GM23248 (cell line): ENCODE measurements around the gene TPD52L2. TPM values are rescaled to one million over a fixed set of nuclear protein-coding genes. Genes with fewer than 3 reads are reported as not detected.

ENCODE experiments used
- DNase-seq: peaks from one replicate; pipeline ENCODE4 v3.0.0-alpha.2; 2015
- H2AFZ ChIP-seq: fragments of 200-600 bp; sonication (generic); 2 replicates; pipeline ENCODE4 v1.6.1; 2016; ENCODE audit warnings: antibody characterized with exemption
- H3F3A ChIP-seq: fragments of 200-600 bp; sonication (generic); 2 replicates; pipeline ENCODE4 v1.6.1; 2016; ENCODE audit warnings: mild to moderate bottlenecking, antibody characterized with exemption, mixed run types; ENCODE audit not compliant: insufficient read depth
- H3K27ac ChIP-seq: fragments of 200-600 bp; sonication (generic); 2 replicates; pipeline ENCODE4 v1.5.1; 2016; ENCODE audit warnings: mild to moderate bottlenecking
- H3K27me3 ChIP-seq: fragments of 200-600 bp; sonication (generic); replicated peaks from 2 replicates; pipeline ENCODE4 v1.6.1; 2016; ENCODE audit warnings: mild to moderate bottlenecking; ENCODE audit not compliant: insufficient read depth
- H3K36me3 ChIP-seq: fragments of 200-600 bp; sonication (generic); 2 replicates; pipeline ENCODE4 v1.6.1; 2016; ENCODE audit warnings: low read depth, mild to moderate bottlenecking
- H3K4me1 ChIP-seq: fragments of 200-600 bp; sonication (generic); 2 replicates; pipeline ENCODE4 v1.6.1; 2016; ENCODE audit warnings: mild to moderate bottlenecking; ENCODE audit not compliant: insufficient read depth
- H3K4me2 ChIP-seq: fragments of 200-600 bp; sonication (generic); one replicate; pipeline ENCODE4 v1.6.1; 2016; ENCODE audit warnings: mild to moderate bottlenecking; ENCODE audit not compliant: unreplicated experiment
- H3K4me3 ChIP-seq: fragments of 200-600 bp; sonication (generic); 2 replicates; pipeline ENCODE4 v1.5.1; 2016; ENCODE audit warnings: mild to moderate bottlenecking
- H3K79me2 ChIP-seq: fragments of 200-600 bp; sonication (generic); 2 replicates; pipeline ENCODE4 v1.6.1; 2016; ENCODE audit warnings: mild to moderate bottlenecking; ENCODE audit not compliant: insufficient read depth
- H3K9ac ChIP-seq: fragments of 200-600 bp; sonication (generic); 2 replicates; pipeline ENCODE4 v1.6.1; 2016; ENCODE audit warnings: mild to moderate bottlenecking
- H3K9me2 ChIP-seq: fragments of 200-600 bp; sonication (generic); 2 replicates; pipeline ENCODE4 v1.6.1; 2016; ENCODE audit warnings: mixed run types, mild to moderate bottlenecking, moderate library complexity; ENCODE audit not compliant: insufficient read depth
- H3K9me3 ChIP-seq: fragments of 200-600 bp; sonication (generic); one replicate; pipeline ENCODE4 v1.6.1; 2017; ENCODE audit warnings: low read depth
- H4K20me1 ChIP-seq: fragments of 200-600 bp; sonication (generic); 2 replicates; pipeline ENCODE4 v1.6.0; 2016; ENCODE audit not compliant: insufficient read depth
- EZH2 ChIP-seq: fragments of 200-600 bp; sonication (generic); IDR thresholded peaks from 2 replicates; pipeline ENCODE4 v1.6.1; 2018; ENCODE audit warnings: antibody characterized with exemption, mild to moderate bottlenecking; ENCODE audit not compliant: insufficient read depth, poor library complexity, severe bottlenecking
- EZH2phosphoT487 ChIP-seq: fragments of 200-600 bp; sonication (generic); IDR thresholded peaks from 2 replicates; pipeline ENCODE4 v1.6.1; 2018; ENCODE audit warnings: antibody characterized with exemption, moderate library complexity, mild to moderate bottlenecking, low read depth; ENCODE audit not compliant: insufficient read depth
- WGBS, 2 experiments: methylation state at CpG; one replicate each; pipeline ENCODE4 v1.1.6; 2015 to 2017; ENCODE audit warnings: low lambda C conversion rate in 2 of 2, low coverage in 1 of 2; ENCODE audit errors: missing lambda C conversion rate in 2 of 2; 5-methylcytosine and 5-hydroxymethylcytosine counted together
- in situ Hi-C: fragments of 300-500 bp; cut with MboI; formaldehyde crosslinking; loops from 2 replicates; pipeline ENCODE4 v1.15.0; 2020
- polyA plus RNA-seq: library from polyadenylated mRNA; unstranded; fragments of >200 nt; fragmentation: Nextera tagmentation; extraction: Ambion mirVana; gene quantifications from 2 replicates; pipeline ENCODE4 v1.2.1, GENCODE V29; 2016
- total RNA-seq: library from RNA; depleted of rRNA; stranded (reverse); fragments of >200 nt; shearing (Covaris generic); gene quantifications from 2 replicates; pipeline ENCODE4 v1.2.3, GENCODE V29; 2014

Gene TPD52L2
- total and polyA plus RNA-seq, 2 experiments from 2014 or later: 214 to 220 TPM

- H3K4me1 ChIP-seq: no peaks in the 10 kb centered on the region
- no peak overlapping the region for H3K4me2 ChIP-seq
- WGBS, 2 experiments: 79 to 90% methylated on average over 4 to 6 of the region's 6 CpGs
- H3K9me2 ChIP-seq: no peaks in the 10 kb centered on the region
- no peak for DNase-seq
- no peaks in the 10 kb centered on the region for H4K20me1 ChIP-seq
- peaks cover 90% of the 10 kb centered on the region for H3K79me2 ChIP-seq
- no peak overlapping the region for H2AFZ ChIP-seq
- no peak overlapping the region for H3K9ac ChIP-seq
- no peaks in the 10 kb centered on the region; the same call in 1 of the 2 replicates for H3K36me3 ChIP-seq
- H3K4me3 ChIP-seq: no peak overlapping the region
- TF ChIP-seq EZH2phosphoT487 (no peak), EZH2 (no peak)
- in situ Hi-C loops: no loop called here
- H3F3A ChIP-seq: no peaks in the 10 kb centered on the region
- H3K9me3 ChIP-seq: no peaks in the 10 kb centered on the region
- no peaks in the 10 kb centered on the region for H3K27me3 ChIP-seq
- H3K27ac ChIP-seq: no peak overlapping the region
These were observed 18.1 kb downstream of the TPD52L2 start for GRCh38 chr20:63883201-63883593.

DNA sequence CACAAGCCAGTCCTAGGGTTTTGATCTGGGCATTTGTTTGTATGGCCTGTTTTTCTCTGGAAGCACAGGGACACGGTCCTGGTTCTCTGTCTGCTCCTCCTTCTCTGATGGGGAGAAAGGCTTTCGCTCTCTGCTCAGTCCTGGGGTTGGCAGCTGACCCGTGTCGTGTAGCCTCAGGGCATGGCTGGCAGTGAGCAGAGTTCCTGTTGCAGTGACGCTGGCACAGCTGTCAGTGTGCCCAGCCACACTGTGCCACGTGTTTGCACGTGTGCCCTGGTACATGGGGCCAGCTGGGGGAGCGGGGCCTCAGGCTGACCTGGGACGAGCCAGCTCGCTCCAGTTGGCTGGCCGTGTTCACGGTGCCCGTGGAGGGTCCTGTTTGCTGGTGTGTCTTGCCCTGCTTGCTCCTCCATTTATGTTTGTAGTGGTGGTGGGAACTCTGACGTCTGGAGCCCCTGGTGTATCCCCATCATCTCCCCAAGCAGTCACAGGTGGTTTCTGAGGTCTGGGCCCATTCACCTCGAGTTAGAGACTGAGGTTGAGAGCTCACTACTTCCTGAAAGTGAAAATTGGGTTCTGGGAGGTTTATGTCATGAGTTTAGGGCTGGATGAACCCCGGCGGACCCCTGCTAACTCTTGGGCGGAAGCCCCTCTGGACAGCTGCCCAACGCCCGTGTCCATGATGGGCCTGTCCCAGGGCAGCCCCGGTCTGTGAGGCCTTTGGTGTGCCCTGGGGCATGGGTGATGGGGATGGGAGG lies 19.6 kb downstream of the TPD52L2 start:
- no peaks in the 10 kb centered on the region for H3K9me2 ChIP-seq
- DNase-seq: no peak
- no peak overlapping the region for H3K4me3 ChIP-seq
- H3K4me1 ChIP-seq: peaks cover under 1% of the 10 kb centered on the region; the same call in 1 of the 2 replicates
- 67 to 74% methylated on average over 20 to 21 of the region's 21 CpGs for WGBS, 2 experiments
- no peaks in the 10 kb centered on the region for H3K9me3 ChIP-seq
- no peaks in the 10 kb centered on the region for H3K27me3 ChIP-seq
- no peaks in the 10 kb centered on the region for H4K20me1 ChIP-seq
- in situ Hi-C loops: no loop called here
- H3F3A ChIP-seq: 0 out of 2 replicates have a peak, but pooled peaks cover 10% of the 10 kb centered on the region
- no peak overlapping the region for H3K4me2 ChIP-seq
- H3K27ac ChIP-seq: no peak overlapping the region
- peaks cover 10% of the 10 kb centered on the region; the same call in 1 of the 2 replicates for H3K36me3 ChIP-seq
- H3K9ac ChIP-seq: no peak overlapping the region
- H3K79me2 ChIP-seq: peaks cover 91% of the 10 kb centered on the region
- TF ChIP-seq EZH2 (no peak), EZH2phosphoT487 (no peak)
- H2AFZ ChIP-seq: no peak overlapping the region

DNA sequence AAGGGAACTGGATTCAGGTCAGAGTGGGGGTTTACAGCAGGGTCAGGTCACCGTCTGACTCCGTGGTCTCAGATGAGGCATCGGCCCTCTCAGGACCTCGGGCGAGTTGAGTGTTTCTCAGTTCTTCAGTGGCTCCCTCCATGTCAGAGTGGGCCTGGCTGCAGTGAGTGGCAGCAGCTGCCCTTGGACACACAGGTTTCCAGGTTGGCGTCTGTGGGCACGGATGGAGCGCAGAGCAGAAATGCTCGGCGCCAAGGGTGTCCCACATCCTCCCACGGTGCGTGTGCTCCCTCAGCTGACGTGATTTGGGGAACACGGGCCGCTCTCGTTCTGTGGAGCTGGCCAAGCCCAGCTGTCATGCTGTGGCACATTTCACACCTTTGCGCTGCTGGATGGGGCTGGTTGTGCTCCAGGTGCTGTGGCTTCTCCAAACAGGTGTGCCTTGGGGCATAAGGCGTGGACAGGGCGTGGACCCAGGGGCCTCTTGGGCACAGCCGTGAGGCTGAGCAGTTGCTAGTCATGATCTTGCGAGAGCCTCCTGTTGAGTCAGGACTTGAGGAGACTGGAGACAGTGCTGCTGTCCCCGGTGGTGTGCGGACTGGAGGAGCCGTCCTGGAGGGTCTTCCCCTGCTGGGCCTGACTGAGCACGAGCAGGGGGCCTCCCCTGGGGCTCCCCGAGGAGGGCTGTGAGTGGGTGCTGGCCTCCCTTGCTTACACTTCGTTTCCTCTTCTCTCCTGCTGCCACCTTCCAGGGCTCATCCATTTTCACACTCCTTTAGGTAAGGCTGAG lies 20.4 kb downstream of the TPD52L2 start:
- DNase-seq: no peak
- H4K20me1 ChIP-seq: no peaks in the 10 kb centered on the region

DNA sequence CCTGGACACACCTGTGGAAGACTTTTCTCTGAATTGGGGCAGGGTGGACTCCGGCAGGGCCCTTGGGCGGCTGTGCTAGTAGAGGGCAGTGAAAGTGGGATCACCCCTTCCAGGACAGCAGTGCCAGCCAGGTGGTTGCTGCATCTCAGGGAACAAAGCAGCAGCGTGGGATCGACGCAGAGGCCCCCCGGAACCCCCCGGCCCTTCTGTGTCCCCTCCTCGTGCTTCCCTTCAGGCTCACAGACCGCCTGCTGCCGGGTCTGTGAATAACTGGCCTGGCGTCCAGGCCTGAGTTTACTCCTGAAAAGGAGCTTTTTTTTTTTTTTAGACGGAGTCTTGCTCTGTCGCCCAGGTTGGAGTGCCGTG lies 21.0 kb downstream of the TPD52L2 start:
- no peaks in the 10 kb centered on the region for H4K20me1 ChIP-seq
- no peak overlapping the region for H2AFZ ChIP-seq
- H3K9me2 ChIP-seq: no peaks in the 10 kb centered on the region
- WGBS, 2 experiments: 94 to 97% methylated on average over 11 to 14 of the region's 14 CpGs
- H3K4me2 ChIP-seq: no peak overlapping the region
- no peak overlapping the region for H3K4me3 ChIP-seq
- no peaks in the 10 kb centered on the region for H3K9me3 ChIP-seq
- no peaks in the 10 kb centered on the region for H3K27me3 ChIP-seq
- peaks cover 24% of the 10 kb centered on the region for H3K36me3 ChIP-seq
- H3K4me1 ChIP-seq: peaks cover 7% of the 10 kb centered on the region; the same call in 1 of the 2 replicates
- no peak overlapping the region for H3K9ac ChIP-seq
- peaks cover 20% of the 10 kb centered on the region for H3F3A ChIP-seq
- no peak overlapping the region for H3K27ac ChIP-seq
- no peak for DNase-seq
- TF ChIP-seq EZH2: no peak
- TF ChIP-seq EZH2phosphoT487: no peak
- H3K79me2 ChIP-seq: peaks cover 94% of the 10 kb centered on the region
- in situ Hi-C loops: no loop called here

More for the DNA sequence above, 20.4 kb downstream of the TPD52L2 start:
- H3K4me2 ChIP-seq: no peak overlapping the region
- no peak overlapping the region for H3K9ac ChIP-seq
- peaks cover 16% of the 10 kb centered on the region for H3F3A ChIP-seq
- H3K9me3 ChIP-seq: no peaks in the 10 kb centered on the region
- H3K79me2 ChIP-seq: peaks cover 95% of the 10 kb centered on the region
- H3K27ac ChIP-seq: no peak overlapping the region
- in situ Hi-C loops: no loop called here
- no peak overlapping the region for H3K4me3 ChIP-seq
- peaks cover 18% of the 10 kb centered on the region for H3K36me3 ChIP-seq
- no peaks in the 10 kb centered on the region for H3K9me2 ChIP-seq
- H3K4me1 ChIP-seq: peaks cover 7% of the 10 kb centered on the region; the same call in 1 of the 2 replicates
- H3K27me3 ChIP-seq: no peaks in the 10 kb centered on the region
- 86 to 91% methylated on average over 26 to 27 of the region's 27 CpGs for WGBS, 2 experiments
- H2AFZ ChIP-seq: no peak overlapping the region
- TF ChIP-seq EZH2phosphoT487 (no peak), EZH2 (no peak)
